Activated CD8-positive, alpha-beta T cell treated with anti-CD3 and anti-CD28 coated beads, Interleukin-2, amount 10 ng/mL, durations not matched to agents 7 days and 5 days (primary cell): ENCODE measurements around the gene FLNB. TPM values are rescaled to one million over a fixed set of nuclear protein-coding genes. Genes with fewer than 3 reads are reported as not detected.
A peak's percentile ranks its signal among the peaks of the same experiment; 100 is the strongest.

Source experiments
- ATAC-seq: fragments of 150-1000 bp; cut with Tn5 transposase; one replicate; pipeline ENCODE4 v1.10.0; 2021; ENCODE audit warnings: moderate library complexity
- CTCF ChIA-PET: fragments of 350-600 bp; sonication (Branson Sonifier 250); formaldehyde crosslinking; loops from one replicate; lab custom pipeline; 2021; ENCODE audit warnings: antibody characterized with exemption; lab: Charles Lee
- POLR2A ChIA-PET: fragments of 350-600 bp; sonication (Branson Sonifier 250); formaldehyde crosslinking; loops from one replicate; lab custom pipeline; 2021; ENCODE audit warnings: antibody characterized with exemption; lab: Charles Lee
- DNase-seq: peaks from one replicate; pipeline ENCODE4 v3.0.0-alpha.2; 2020
- H3K27ac Mint-ChIP-seq: one replicate; pipeline ENCODE4 v1.8.0; 2021; ENCODE audit warnings: mild to moderate bottlenecking, mixed read lengths
- H3K27me3 Mint-ChIP-seq: one replicate; pipeline ENCODE4 v1.8.0; 2021; ENCODE audit warnings: low read depth, mixed read lengths
- H3K36me3 Mint-ChIP-seq: one replicate; pipeline ENCODE4 v1.8.0; 2021; ENCODE audit warnings: low read depth, mixed read lengths
- H3K4me1 Mint-ChIP-seq: one replicate; pipeline ENCODE4 v1.8.0; 2021; ENCODE audit warnings: low read depth, mixed read lengths
- H3K4me3 Mint-ChIP-seq: one replicate; pipeline ENCODE4 v1.8.0; 2021; ENCODE audit warnings: mild to moderate bottlenecking, mixed read lengths
- H3K9me3 Mint-ChIP-seq: one replicate; pipeline ENCODE4 v1.8.0; 2022; ENCODE audit warnings: mixed read lengths; ENCODE audit not compliant: insufficient read depth
- total RNA-seq, 2 experiments: library from RNA; stranded (reverse); gene quantifications; one replicate each; pipeline ENCODE4 v1.2.3, GENCODE V29; 2021

The FLNB gene
- total RNA-seq, 2 experiments from 2014 or later, result 14.1 to 15.9 TPM

DNA sequence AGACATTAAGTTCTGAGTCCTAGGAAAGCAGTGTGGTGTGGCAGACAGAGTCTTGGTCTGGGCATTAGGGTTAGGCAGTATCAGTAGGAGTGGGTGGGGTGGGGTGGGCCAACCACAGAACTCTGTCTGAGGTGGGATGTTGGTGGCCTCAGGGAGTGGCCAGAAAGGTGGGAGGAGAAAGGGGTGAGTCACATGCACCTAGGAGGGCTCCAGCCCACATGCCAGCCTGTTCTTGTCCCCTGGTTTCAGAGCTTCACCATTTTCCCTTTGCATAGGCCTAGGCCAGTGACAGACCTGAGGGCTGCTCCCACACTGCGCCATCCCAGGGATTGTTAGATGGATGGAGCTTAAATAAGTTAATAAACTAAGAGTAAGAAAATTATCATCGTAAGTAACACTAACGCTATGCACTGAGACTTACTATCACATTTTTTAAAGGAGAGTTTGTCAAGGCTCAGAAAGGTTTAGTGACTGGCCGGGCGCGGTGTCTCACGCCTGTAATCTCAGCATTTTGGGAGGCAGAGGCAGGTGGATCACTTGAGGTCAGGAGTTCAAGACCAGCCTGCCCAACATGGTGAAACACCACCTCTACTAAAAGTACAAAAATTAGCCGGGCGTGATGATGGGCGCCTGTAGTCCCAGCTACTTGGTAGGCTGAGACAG, 168.7 kb downstream of the FLNB start:
- peak overlapping the region; percentile 5 for H3K4me3 Mint-ChIP-seq
- H3K27ac Mint-ChIP-seq, result no peak overlapping the region
- ATAC-seq (no peak), DNase-seq (no peak)
- no peaks in the 10 kb centered on the region for H3K9me3 Mint-ChIP-seq
- ChIA-PET CTCF (interaction anchor here (0.5 to 4.0 kb wide), 34 partner anchors 9 to 1051 kb away, joined by 3 to 44 read pairs (median 4); partner anchors contain the start of genes FLNB, HTD2 and RPP14), POLR2A (interaction anchor here (1.2 kb wide), 1 partner anchor 129 kb away, joined by 4 read pairs; the partner anchor contains the start of genes HTD2 and RPP14)
- no peaks in the 10 kb centered on the region for H3K36me3 Mint-ChIP-seq
- H3K27me3 Mint-ChIP-seq, result peaks cover 2% of the 10 kb centered on the region
- H3K4me1 Mint-ChIP-seq, result peaks cover 20% of the 10 kb centered on the region

DNA sequence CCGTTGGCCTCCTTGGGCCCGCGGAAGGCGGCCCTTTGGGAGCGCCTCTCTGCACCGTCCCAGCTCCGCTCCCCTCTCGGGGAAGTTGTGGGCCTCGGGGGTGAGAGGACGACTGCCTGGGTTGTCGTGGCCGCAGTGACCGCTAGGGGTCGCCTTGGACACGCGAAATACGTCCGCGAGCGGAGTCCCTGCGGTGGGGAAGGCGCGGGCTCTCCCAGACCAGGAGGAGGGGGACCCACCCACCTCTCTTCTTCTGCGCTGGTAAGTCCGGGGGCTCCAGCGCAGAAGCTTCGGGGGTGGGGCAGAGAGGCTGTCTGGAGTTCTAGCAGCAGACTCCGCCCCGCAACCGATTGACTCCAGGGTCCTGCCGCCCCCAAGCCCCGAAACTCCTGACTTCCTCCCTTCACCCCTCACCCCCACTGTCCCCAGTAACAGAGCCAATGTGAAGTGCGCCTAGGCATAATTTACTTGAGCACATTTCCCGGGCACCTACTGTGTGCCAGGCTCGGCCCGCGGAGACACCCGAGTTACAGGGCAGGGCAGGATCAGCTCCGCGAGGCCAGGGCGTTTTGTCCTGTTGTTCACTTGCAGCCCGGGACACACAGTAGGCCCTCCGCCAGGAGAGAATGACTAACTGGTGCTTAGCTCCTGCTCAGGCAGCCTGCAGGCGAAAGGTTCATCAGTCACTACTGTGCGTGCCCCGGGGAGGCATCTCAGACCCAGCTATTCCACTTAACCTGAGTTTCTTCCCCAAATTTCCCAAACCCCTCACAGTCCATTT, 169.7 kb downstream of the FLNB start:
- DNase-seq (peak; percentile 91), ATAC-seq (peak; percentile 98)
- H3K9me3 Mint-ChIP-seq, result no peaks in the 10 kb centered on the region
- H3K4me1 Mint-ChIP-seq, result peaks cover 20% of the 10 kb centered on the region
- ChIA-PET POLR2A (interaction anchor here (1.2 kb wide), 1 partner anchor 128 kb away, joined by 4 read pairs; the partner anchor contains the start of genes HTD2 and RPP14), CTCF (interaction anchor here (0.5 to 4.0 kb wide), 36 partner anchors 8 to 1289 kb away, joined by 3 to 44 read pairs (median 4); partner anchors contain the start of genes FLNB, HTD2 and RPP14)
- H3K27ac Mint-ChIP-seq, result no peak overlapping the region
- H3K4me3 Mint-ChIP-seq, result peak overlapping the region; percentile 60
- no peaks in the 10 kb centered on the region for H3K36me3 Mint-ChIP-seq
- H3K27me3 Mint-ChIP-seq, result peaks cover 2% of the 10 kb centered on the region

DNA sequence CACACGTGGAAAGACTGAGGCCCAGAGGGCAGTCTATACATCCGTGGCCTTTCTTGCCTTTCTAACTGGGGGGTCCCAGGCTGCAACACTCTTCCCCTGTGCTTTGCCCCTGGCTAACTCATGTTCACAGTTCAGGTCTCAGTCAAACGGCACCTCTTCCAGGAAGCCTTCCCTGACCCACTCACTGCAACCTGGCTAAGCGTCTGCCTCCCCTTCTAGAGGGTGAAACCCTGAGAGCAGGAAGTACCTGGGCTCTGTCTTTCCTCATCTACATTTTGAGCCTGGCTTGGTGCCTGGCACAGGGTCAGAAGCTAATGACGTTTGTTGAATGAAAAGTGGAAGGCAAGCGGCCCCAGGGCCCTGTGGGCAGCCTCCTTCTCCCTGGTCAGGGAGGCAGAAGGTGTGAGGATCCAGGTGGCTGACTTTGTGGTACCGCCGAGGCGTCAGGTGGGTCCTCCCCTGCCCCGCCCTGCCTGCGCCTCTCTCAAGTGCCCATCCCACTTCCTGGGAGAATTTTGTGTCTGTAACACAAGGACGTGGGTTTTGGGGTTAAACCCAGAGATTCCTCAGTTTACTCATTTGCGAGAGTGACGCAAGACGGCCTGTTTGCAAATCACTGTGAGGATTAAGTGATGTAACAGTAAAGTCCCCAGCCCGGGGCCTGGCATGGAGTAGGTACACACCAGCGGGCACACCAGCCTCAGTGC, 170.5 kb downstream of the FLNB start:
- CTCF ChIA-PET, result interaction anchor here (0.6 to 4.0 kb wide), 19 partner anchors 8 to 1290 kb away, joined by 3 to 44 read pairs (median 6); partner anchors contain the start of genes FLNB, HTD2 and RPP14
- Mint-ChIP-seq H3K4me3 (peak overlapping the region; percentile 60), H3K27ac (no peak overlapping the region), H3K9me3 (no peaks in the 10 kb centered on the region), H3K27me3 (peaks cover 2% of the 10 kb centered on the region), H3K36me3 (no peaks in the 10 kb centered on the region), H3K4me1 (peaks cover 20% of the 10 kb centered on the region)
- no peak for DNase-seq
- POLR2A ChIA-PET, result interaction anchor here (1.2 kb wide), 1 partner anchor 128 kb away, joined by 4 read pairs; the partner anchor contains the start of genes HTD2 and RPP14
- ATAC-seq, result no peak

DNA sequence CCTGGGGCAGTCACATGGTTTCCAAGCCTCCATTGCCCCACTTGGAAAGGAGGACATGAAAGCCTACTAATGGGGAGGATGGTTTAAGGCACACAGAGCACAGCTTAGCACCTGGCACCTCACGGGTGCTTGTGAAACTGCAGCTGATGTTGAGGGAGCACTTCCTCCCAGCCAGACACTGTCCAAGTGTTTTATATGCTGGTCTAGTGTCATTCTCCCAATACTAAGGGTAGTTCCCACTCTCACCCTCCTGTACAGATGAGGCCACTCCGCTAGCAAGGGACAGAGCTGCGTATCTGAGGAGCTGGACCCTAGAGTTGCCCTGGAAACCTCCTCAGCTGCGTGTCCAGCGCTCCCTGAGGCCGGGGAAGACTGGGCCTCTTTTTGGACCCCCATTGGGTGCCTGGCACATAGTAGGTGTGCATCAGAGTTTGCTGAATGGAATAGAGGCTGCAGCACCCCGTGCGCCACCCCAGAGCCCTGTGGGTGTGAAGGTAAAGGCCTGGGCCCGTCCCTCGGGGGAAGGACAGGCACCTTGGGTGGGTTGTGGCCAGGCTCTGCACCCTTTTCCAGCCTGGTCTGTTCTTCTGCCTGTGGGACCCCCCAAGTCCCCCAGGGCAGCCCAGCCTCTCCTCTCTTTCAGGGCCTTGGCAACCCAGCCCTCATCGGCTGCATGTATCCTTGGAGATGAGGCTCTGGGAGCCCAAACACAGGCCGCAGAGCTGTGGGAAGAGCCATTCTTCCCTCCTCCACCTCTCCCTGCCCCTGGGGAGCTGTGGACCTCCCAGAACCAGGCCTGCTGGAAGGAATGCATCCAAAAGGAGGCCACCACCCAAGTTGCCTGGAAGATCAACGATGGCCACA, 171.2 kb downstream of the FLNB start:
- Mint-ChIP-seq H3K9me3 (no peaks in the 10 kb centered on the region), H3K4me3 (no peak overlapping the region), H3K36me3 (no peaks in the 10 kb centered on the region), H3K27ac (no peak overlapping the region), H3K27me3 (peaks cover 2% of the 10 kb centered on the region), H3K4me1 (peaks cover 20% of the 10 kb centered on the region)
- ATAC-seq (no peak), DNase-seq (no peak)
- POLR2A ChIA-PET, result no interaction called here
- CTCF ChIA-PET, result interaction anchor here (0.9 to 4.0 kb wide), 8 partner anchors 9 to 171 kb away, joined by 3 to 44 read pairs (median 16); partner anchors contain the start of genes FLNB, HTD2 and RPP14

DNA sequence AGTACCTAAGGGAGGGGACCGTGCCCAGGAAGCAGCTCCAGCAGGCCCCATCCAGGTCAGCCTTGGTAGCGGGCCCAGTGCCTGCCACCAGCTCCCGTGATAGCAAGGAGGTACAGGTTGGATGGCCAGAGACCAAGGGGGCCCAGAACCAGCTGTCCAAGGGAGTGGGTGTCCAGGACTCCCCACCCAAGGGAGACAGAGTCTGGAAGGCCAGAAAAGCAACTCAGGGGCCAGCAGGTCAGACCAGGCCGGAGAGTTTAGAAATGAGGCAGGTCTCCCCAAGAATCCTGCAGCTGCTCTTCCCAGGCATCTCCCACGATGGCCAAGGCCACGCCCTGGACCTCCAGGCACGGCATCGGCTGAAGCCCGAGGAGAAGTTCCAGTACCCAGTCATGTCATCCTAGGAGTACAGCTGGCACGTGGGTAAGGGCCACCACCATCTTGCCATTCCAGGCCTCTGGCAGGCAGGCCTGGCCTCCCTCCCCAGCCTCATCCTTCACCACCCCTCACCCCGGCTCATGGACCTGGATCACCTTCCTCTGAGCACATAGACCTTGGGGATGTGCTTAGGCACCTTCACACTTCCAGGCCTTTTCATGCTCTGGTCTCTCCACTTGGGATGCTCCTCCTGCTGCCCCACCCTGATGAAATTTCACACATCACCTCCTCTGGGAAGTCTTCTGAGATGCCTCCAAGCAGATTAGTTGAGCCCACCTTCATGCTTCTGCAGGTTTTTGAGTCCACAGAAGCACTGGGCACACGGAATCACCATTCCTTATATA, 172.1 kb downstream of the FLNB start:
- no peaks in the 10 kb centered on the region for H3K36me3 Mint-ChIP-seq
- POLR2A ChIA-PET, result no interaction called here
- no peak overlapping the region for H3K27ac Mint-ChIP-seq
- no peaks in the 10 kb centered on the region for H3K9me3 Mint-ChIP-seq
- peaks cover 20% of the 10 kb centered on the region for H3K4me1 Mint-ChIP-seq
- CTCF ChIA-PET, result interaction anchor here (0.9 to 11.3 kb wide), 6 partner anchors 8 to 172 kb away, joined by 3 to 170 read pairs (median 35); partner anchors contain the start of gene FLNB
- ATAC-seq (no peak), DNase-seq (no peak)
- peaks cover 2% of the 10 kb centered on the region for H3K27me3 Mint-ChIP-seq
- H3K4me3 Mint-ChIP-seq, result no peak overlapping the region

DNA sequence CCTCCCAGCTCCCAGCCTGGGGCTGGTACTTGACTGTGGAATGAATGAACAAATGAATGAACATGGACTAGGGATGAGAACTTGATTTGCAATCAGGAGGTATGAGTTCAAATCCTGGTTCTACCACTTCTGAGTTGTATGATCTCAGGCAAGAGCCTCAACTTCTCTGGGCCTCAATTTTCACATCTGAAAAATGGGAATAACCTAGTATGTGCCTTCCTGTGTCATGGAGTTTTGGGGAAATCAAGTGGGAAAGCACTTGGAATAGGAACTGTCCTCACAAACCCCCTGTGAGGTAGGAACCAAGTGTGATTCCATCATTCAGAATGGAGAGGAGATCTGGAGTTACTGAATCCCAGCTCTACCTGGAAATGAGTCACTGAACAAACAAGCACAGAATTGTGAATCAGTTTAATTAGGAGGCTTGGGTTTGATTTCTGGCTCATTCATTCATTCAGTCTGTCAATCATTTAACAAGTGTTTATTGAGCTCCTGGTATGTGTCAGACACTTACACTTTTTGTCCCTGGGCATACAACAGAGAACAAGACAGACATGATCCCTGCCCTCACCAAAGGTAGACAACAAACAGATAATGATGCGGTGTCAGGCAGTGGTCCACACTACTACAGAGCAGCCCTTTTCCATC, 172.8 kb downstream of the FLNB start:
- H3K27ac Mint-ChIP-seq, result no peak overlapping the region
- CTCF ChIA-PET, result interaction anchor here (1.0 to 11.3 kb wide), 2 partner anchors 36 to 125 kb away, joined by 3 to 170 read pairs; partner anchors contain the start of genes HTD2 and RPP14

DNA sequence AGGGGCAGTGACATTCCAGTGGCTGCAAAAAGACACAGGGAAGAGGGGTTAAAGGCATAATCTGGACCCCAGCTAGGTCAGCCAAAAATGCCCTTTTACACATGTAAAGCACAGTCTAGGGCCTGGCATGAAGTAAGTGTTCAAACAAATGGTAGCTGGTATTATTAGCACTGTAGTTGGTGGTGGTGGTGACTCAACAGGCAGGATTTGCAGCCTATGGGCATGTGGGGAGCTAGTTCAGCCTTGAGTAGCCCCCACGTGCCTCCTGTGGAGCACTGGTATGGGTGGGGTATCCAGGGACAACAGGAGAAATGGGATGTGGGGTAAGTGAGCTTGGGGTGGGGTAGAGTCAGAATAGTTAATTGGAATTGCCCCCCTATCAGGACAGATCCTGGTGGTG, 175.0 kb downstream of the FLNB start:
- DNase-seq, result no peak
- Mint-ChIP-seq H3K4me3 (no peak overlapping the region), H3K27me3 (peaks cover 2% of the 10 kb centered on the region), H3K4me1 (peaks cover 10% of the 10 kb centered on the region), H3K36me3 (no peaks in the 10 kb centered on the region), H3K27ac (no peak overlapping the region), H3K9me3 (no peaks in the 10 kb centered on the region)
- POLR2A ChIA-PET, result no interaction called here
- CTCF ChIA-PET, result interaction anchor here (1.0 to 11.3 kb wide), 3 partner anchors 17 to 175 kb away, joined by 5 to 170 read pairs (median 15); partner anchors contain the start of gene FLNB
- ATAC-seq, result no peak

More for the DNA sequence above, 172.8 kb downstream of the FLNB start:
- H3K27me3 Mint-ChIP-seq, result peaks cover 2% of the 10 kb centered on the region
- POLR2A ChIA-PET, result interaction anchor here (0.9 kb wide), 1 partner anchor 125 kb away, joined by 3 read pairs; the partner anchor contains the start of genes HTD2 and RPP14
- H3K9me3 Mint-ChIP-seq, result no peaks in the 10 kb centered on the region
- no peaks in the 10 kb centered on the region for H3K36me3 Mint-ChIP-seq
- DNase-seq, result no peak
- peaks cover 20% of the 10 kb centered on the region for H3K4me1 Mint-ChIP-seq
- no peak for ATAC-seq
- H3K4me3 Mint-ChIP-seq, result no peak overlapping the region

DNA sequence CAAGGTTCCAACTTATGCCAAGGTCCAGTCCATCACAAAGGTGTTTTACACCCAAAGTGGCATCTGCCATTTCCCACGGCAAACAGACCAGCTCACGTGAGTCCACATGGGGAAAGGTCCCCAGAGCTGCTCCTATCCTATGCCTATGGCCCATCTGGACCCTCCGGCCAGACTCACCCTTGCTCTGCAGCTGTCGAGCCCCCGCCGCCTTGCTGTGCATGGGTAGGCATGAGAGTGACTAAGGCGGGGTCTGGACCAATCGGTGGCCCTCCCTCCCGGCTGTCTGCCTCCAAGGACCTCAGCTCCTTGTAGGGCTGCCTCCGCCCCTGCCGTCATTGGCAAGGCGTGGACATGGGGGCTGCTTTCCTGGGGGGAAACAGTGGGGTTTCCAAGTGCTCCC, 175.7 kb downstream of the FLNB start:
- Mint-ChIP-seq H3K27ac (no peak overlapping the region), H3K9me3 (no peaks in the 10 kb centered on the region), H3K4me3 (no peak overlapping the region), H3K36me3 (no peaks in the 10 kb centered on the region), H3K27me3 (peaks cover 2% of the 10 kb centered on the region), H3K4me1 (peaks cover 3% of the 10 kb centered on the region)
- ChIA-PET POLR2A (interaction anchor here (0.6 kb wide), 1 partner anchor 150 kb away, joined by 3 read pairs; no protein-coding TSS in a partner anchor), CTCF (interaction anchor here (1.0 to 11.3 kb wide), 4 partner anchors 17 to 175 kb away, joined by 4 to 170 read pairs (median 10); partner anchors contain the start of genes FLNB, HTD2 and RPP14)
- no peak for ATAC-seq
- no peak for DNase-seq

DNA sequence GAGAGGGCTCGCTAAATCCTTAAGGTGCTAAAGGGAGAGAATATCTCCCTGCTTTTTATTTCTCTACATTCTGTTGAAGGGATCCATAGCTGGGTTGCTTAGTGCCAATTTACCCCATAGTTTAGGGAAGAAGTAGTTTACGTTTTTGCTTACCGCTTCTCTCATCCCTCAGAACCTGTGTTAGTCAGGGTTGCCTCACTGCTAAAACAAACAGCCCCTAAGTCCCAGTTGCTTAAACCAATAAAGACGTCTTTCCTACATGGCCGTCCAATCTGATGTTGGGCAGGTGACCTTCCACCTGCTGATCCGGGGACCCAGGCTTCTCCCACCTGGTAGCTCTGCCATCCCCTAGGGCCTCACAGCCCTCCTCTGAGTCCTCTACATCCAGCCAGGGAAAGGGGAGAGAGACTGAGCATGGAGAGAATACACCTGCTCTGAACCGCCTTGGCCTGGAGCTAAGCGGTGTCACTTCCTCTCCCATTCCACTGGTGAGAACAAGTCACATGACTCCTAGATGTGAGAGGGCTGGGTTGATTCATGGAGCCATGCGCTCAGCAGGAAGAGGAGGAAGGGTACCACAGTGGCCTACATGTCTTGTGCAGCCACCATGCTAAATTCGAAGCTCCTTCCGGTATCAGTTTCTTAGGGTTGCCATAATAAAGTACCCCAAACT, 176.2 kb downstream of the FLNB start:
- Mint-ChIP-seq H3K4me1 (peaks cover 2% of the 10 kb centered on the region), H3K27me3 (peaks cover 2% of the 10 kb centered on the region), H3K4me3 (no peak overlapping the region), H3K9me3 (no peaks in the 10 kb centered on the region), H3K36me3 (no peaks in the 10 kb centered on the region), H3K27ac (no peak overlapping the region)
- ChIA-PET POLR2A (interaction anchor here (0.6 kb wide), 1 partner anchor 150 kb away, joined by 3 read pairs; no protein-coding TSS in a partner anchor), CTCF (interaction anchor here (1.0 to 11.3 kb wide), 4 partner anchors 18 to 176 kb away, joined by 3 to 170 read pairs (median 10); partner anchors contain the start of genes FLNB, HTD2 and RPP14)
- no peak for ATAC-seq
- DNase-seq, result no peak
